ENCODE results near the gene BTNL3.
"Not testable (repeated sequence)": the region's sequence is repeated elsewhere in the genome, so short reads cannot be mapped to it uniquely, and the experiment has no call there.

BTNL3 gene

DNA sequence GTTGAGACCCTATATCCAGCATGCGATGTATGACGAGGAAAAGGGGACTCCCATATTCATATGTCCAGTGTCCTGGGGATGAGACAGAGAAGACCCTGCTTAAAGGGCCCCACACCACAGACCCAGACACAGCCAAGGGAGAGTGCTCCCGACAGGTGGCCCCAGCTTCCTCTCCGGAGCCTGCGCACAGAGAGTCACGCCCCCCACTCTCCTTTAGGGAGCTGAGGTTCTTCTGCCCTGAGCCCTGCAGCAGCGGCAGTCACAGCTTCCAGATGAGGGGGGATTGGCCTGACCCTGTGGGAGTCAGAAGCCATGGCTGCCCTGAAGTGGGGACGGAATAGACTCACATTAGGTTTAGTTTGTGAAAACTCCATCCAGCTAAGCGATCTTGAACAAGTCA is 17.1 kb downstream of the BTNL3 start:
- Histone ChIP-seq H2BK120ac (ENCODE audit: low read depth, low read length) (no peak overlapping the region), H2AK5ac (ENCODE audit: low read depth, low read length) (no peak overlapping the region), H2BK5ac (ENCODE audit: low read length) (no peak overlapping the region), H2BK15ac (ENCODE audit: low read length) (no peak overlapping the region), H3K79me1 (ENCODE audit: low read depth, low read length) (no peaks in the 10 kb centered on the region), H3K9me3 (replicated peaks in 1 of 2; ENCODE audit: control insufficient read depth in 2 of 2, insufficient read depth in 1 of 2, low read depth in 1 of 2, low read length in 2 of 2) (peaks cover 0 to 3% of the 10 kb centered on the region in 2 donors), H3K27me3 (ENCODE audit: control insufficient read depth in 3 of 3, insufficient read depth in 3 of 3, low read depth in 1 of 3, low read length in 3 of 3) (no peaks in the 10 kb centered on the region), H3K4me2 (ENCODE audit: insufficient read depth, low read length, poor library complexity, severe bottlenecking) (no peak overlapping the region), H2AFZ (ENCODE audit: low read length) (no peak overlapping the region), H3K27ac (replicated peaks; ENCODE audit: low read length) (no peak overlapping the region), H3K9ac (ENCODE audit: low read depth, low read length, poor library complexity) (no peak overlapping the region), H2BK12ac (ENCODE audit: low read length) (no peak overlapping the region), H3K4ac (ENCODE audit: low read length) (no peak overlapping the region), H3K4me3 (ENCODE audit: low read length in 2 of 2) (no peak overlapping the region), H4K8ac (ENCODE audit: low read depth, low read length) (no peak overlapping the region), H3K18ac (ENCODE audit: low read length) (no peak overlapping the region), H3K4me1 (ENCODE audit: control insufficient read depth in 2 of 2, insufficient read depth in 1 of 2, low read depth in 1 of 2, low read length in 2 of 2) (no peaks in the 10 kb centered on the region), H3K23ac (ENCODE audit: low read depth, low read length, poor library complexity) (no peak overlapping the region), H3K14ac (ENCODE audit: low read length) (no peak overlapping the region), H4K91ac (ENCODE audit: low read depth, low read length, poor library complexity) (no peak overlapping the region), H3K36me3 (replicated peaks in 1 of 2; ENCODE audit: control insufficient read depth in 2 of 2, insufficient read depth in 2 of 2, low read length in 2 of 2) (no peaks in the 10 kb centered on the region)
- DNase-seq (ENCODE audit: low spot score), result no peak
- WGBS, 2 donors (ENCODE audit: extremely low coverage in 2 of 2, insufficient read length in 2 of 2, insufficient replicate concordance in 1 of 2), result no CpG with 5 or more reads among the region's 9 CpGs

- Histone ChIP-seq H3K4me3 (ENCODE audit: low read length in 2 of 2) (no peak overlapping the region), H2BK5ac (ENCODE audit: low read length) (no peak overlapping the region), H4K91ac (ENCODE audit: low read depth, low read length, poor library complexity) (no peak overlapping the region), H3K79me1 (ENCODE audit: low read depth, low read length) (no peaks in the 10 kb centered on the region), H2AK5ac (ENCODE audit: low read depth, low read length) (no peak overlapping the region), H2BK15ac (ENCODE audit: low read length) (no peak overlapping the region), H3K27ac (replicated peaks; ENCODE audit: low read length) (no peak overlapping the region), H3K4ac (ENCODE audit: low read length) (no peak overlapping the region), H3K9me3 (replicated peaks in 1 of 2; ENCODE audit: control insufficient read depth in 2 of 2, insufficient read depth in 1 of 2, low read depth in 1 of 2, low read length in 2 of 2) (peaks cover 0 to 3% of the 10 kb centered on the region in 2 donors), H3K9ac (ENCODE audit: low read depth, low read length, poor library complexity) (no peak overlapping the region), H3K23ac (ENCODE audit: low read depth, low read length, poor library complexity) (no peak overlapping the region), H3K36me3 (replicated peaks in 1 of 2; ENCODE audit: control insufficient read depth in 2 of 2, insufficient read depth in 2 of 2, low read length in 2 of 2) (no peaks in the 10 kb centered on the region), H2AFZ (ENCODE audit: low read length) (no peak overlapping the region), H3K14ac (ENCODE audit: low read length) (no peak overlapping the region), H2BK12ac (ENCODE audit: low read length) (no peak overlapping the region), H3K4me1 (ENCODE audit: control insufficient read depth in 2 of 2, insufficient read depth in 1 of 2, low read depth in 1 of 2, low read length in 2 of 2) (no peaks in the 10 kb centered on the region), H3K4me2 (ENCODE audit: insufficient read depth, low read length, poor library complexity, severe bottlenecking) (no peak overlapping the region), H3K18ac (ENCODE audit: low read length) (no peak overlapping the region), H3K27me3 (ENCODE audit: control insufficient read depth in 3 of 3, insufficient read depth in 3 of 3, low read depth in 1 of 3, low read length in 3 of 3) (no peaks in the 10 kb centered on the region), H2BK120ac (ENCODE audit: low read depth, low read length) (no peak overlapping the region), H4K8ac (ENCODE audit: low read depth, low read length) (no peak overlapping the region)
- DNase-seq (ENCODE audit: low spot score), result no peak
- no CpG with 5 or more reads among the region's 6 CpGs for WGBS, 2 donors (ENCODE audit: extremely low coverage in 2 of 2, insufficient read length in 2 of 2, insufficient replicate concordance in 1 of 2)
Measured at GRCh38 chr5:181008136-181008535, 19.5 kb downstream of the BTNL3 start.

DNA sequence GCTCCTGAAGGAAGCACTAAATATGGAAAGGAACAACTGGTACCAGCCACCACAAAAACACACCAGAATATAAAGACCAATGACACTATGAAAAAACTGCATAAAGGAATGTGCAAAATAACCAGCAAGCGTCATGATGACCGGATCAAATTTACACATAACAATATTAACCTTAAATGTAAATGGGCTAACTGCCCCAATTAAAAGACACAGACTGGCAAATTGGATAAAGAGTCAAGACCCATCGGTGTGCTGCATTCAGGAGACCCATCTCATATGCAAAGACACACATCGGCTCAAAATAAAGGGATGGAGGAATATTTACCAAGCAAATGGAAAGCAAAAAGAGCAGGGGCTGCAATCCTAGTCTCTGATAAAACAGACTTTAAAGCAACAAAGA is 21.4 kb downstream of the BTNL3 start:
- not testable (repeated sequence) for H3K79me1 ChIP-seq (ENCODE audit: low read depth, low read length); H2BK15ac ChIP-seq (ENCODE audit: low read length); H2BK5ac ChIP-seq (ENCODE audit: low read length)

DNA sequence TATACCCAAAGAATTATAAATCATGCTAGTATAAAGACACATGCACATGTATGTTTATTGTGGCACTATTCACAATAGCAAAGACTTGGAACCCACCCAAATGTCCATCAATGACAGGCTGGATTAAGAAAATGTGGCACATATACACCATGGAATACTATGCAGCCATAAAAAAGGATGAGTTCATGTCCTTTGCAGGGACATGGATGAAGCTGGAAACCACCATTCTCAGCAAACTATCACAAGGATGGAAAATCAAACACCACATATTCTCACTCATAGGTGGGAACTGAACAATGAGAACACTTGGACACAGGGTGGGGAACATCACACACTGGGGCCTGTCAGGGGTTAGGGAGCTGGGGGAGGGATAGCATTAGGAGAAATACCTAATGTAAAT is 26.0 kb downstream of the BTNL3 start:
- H3K9me3 ChIP-seq (replicated peaks in 1 of 2; ENCODE audit: control insufficient read depth in 2 of 2, insufficient read depth in 1 of 2, low read depth in 1 of 2, low read length in 2 of 2); DNase-seq (ENCODE audit: low spot score); H3K23ac ChIP-seq (ENCODE audit: low read depth, low read length, poor library complexity): not testable (repeated sequence)

More for the DNA sequence above, 21.4 kb downstream of the BTNL3 start:
- H3K4ac ChIP-seq (ENCODE audit: low read length); H2AFZ ChIP-seq (ENCODE audit: low read length); H4K91ac ChIP-seq (ENCODE audit: low read depth, low read length, poor library complexity); H3K4me1 ChIP-seq (ENCODE audit: control insufficient read depth in 2 of 2, insufficient read depth in 1 of 2, low read depth in 1 of 2, low read length in 2 of 2); H3K18ac ChIP-seq (ENCODE audit: low read length); H3K23ac ChIP-seq (ENCODE audit: low read depth, low read length, poor library complexity); H3K27me3 ChIP-seq (ENCODE audit: control insufficient read depth in 3 of 3, insufficient read depth in 3 of 3, low read depth in 1 of 3, low read length in 3 of 3); H3K9me3 ChIP-seq (replicated peaks in 1 of 2; ENCODE audit: control insufficient read depth in 2 of 2, insufficient read depth in 1 of 2, low read depth in 1 of 2, low read length in 2 of 2); H3K27ac ChIP-seq (replicated peaks; ENCODE audit: low read length); H3K4me2 ChIP-seq (ENCODE audit: insufficient read depth, low read length, poor library complexity, severe bottlenecking); H2BK120ac ChIP-seq (ENCODE audit: low read depth, low read length); H2AK5ac ChIP-seq (ENCODE audit: low read depth, low read length); H3K9ac ChIP-seq (ENCODE audit: low read depth, low read length, poor library complexity); H3K14ac ChIP-seq (ENCODE audit: low read length); DNase-seq (ENCODE audit: low spot score); H3K36me3 ChIP-seq (replicated peaks in 1 of 2; ENCODE audit: control insufficient read depth in 2 of 2, insufficient read depth in 2 of 2, low read length in 2 of 2); H2BK12ac ChIP-seq (ENCODE audit: low read length); H4K8ac ChIP-seq (ENCODE audit: low read depth, low read length); H3K4me3 ChIP-seq (ENCODE audit: low read length in 2 of 2): not testable (repeated sequence)
- no CpG with 5 or more reads among the region's 4 CpGs for WGBS, 2 donors (ENCODE audit: extremely low coverage in 2 of 2, insufficient read length in 2 of 2, insufficient replicate concordance in 1 of 2)

More for the DNA sequence above, 26.0 kb downstream of the BTNL3 start:
- H4K8ac ChIP-seq (ENCODE audit: low read depth, low read length); H2BK15ac ChIP-seq (ENCODE audit: low read length); H3K4me3 ChIP-seq (ENCODE audit: low read length in 2 of 2); H3K18ac ChIP-seq (ENCODE audit: low read length); H3K79me1 ChIP-seq (ENCODE audit: low read depth, low read length); H3K27me3 ChIP-seq (ENCODE audit: control insufficient read depth in 3 of 3, insufficient read depth in 3 of 3, low read depth in 1 of 3, low read length in 3 of 3); H3K4me2 ChIP-seq (ENCODE audit: insufficient read depth, low read length, poor library complexity, severe bottlenecking); H3K36me3 ChIP-seq (replicated peaks in 1 of 2; ENCODE audit: control insufficient read depth in 2 of 2, insufficient read depth in 2 of 2, low read length in 2 of 2); H2AFZ ChIP-seq (ENCODE audit: low read length); H3K9ac ChIP-seq (ENCODE audit: low read depth, low read length, poor library complexity); H3K14ac ChIP-seq (ENCODE audit: low read length); H3K27ac ChIP-seq (replicated peaks; ENCODE audit: low read length); H3K4ac ChIP-seq (ENCODE audit: low read length); H4K91ac ChIP-seq (ENCODE audit: low read depth, low read length, poor library complexity); H2BK12ac ChIP-seq (ENCODE audit: low read length); H2BK5ac ChIP-seq (ENCODE audit: low read length); H2AK5ac ChIP-seq (ENCODE audit: low read depth, low read length); H3K4me1 ChIP-seq (ENCODE audit: control insufficient read depth in 2 of 2, insufficient read depth in 1 of 2, low read depth in 1 of 2, low read length in 2 of 2); H2BK120ac ChIP-seq (ENCODE audit: low read depth, low read length): not testable (repeated sequence)

Data from neuronal stem cell (in vitro differentiated cells).